GM18909 (cell line): ENCODE measurements around the gene TMEM26.
"Not testable (repeated sequence)": the region's sequence is repeated elsewhere in the genome, so short reads cannot be mapped to it uniquely, and the experiment has no call there.

Experiments
- ATAC-seq: cut with Tn5 transposase; IDR thresholded peaks from one replicate; pipeline ENCODE4 v1.9.1; 2021; ENCODE audit warnings: mild to moderate bottlenecking; ENCODE audit not compliant: unreplicated experiment, poor library complexity

Gene TMEM26

GRCh38 chr10:61406736-61407135 is 46.4 kb downstream of the TMEM26 start:
- no peak for ATAC-seq

- no peak for ATAC-seq
Observed at GRCh38 chr10:61406242-61406641, 46.9 kb downstream of the TMEM26 start.

GRCh38 chr10:61404751-61405150 is 48.4 kb downstream of the TMEM26 start:
- ATAC-seq = no peak

GRCh38 chr10:61400524-61400923 is 52.7 kb downstream of the TMEM26 start:
- no peak for ATAC-seq

GRCh38 chr10:61399406-61399805 is 53.8 kb downstream of the TMEM26 start:
- ATAC-seq = no peak

GRCh38 chr10:61398366-61399129 is 54.6 kb downstream of the TMEM26 start:
- ATAC-seq = no peak

GRCh38 chr10:61397175-61397986 is 55.8 kb downstream of the TMEM26 start:
- peak; percentile 79 for ATAC-seq

- peak; percentile 43 for ATAC-seq
Observed at GRCh38 chr10:61391281-61391680, 61.9 kb downstream of the TMEM26 start.

GRCh38 chr10:61390851-61391250 is 62.3 kb downstream of the TMEM26 start:
- peak; percentile 91 for ATAC-seq

GRCh38 chr10:61389887-61390286 is 63.3 kb downstream of the TMEM26 start:
- no peak for ATAC-seq

- not testable (repeated sequence) for ATAC-seq
Observed at GRCh38 chr10:61388986-61389385, 64.2 kb downstream of the TMEM26 start.

GRCh38 chr10:61385231-61386001 is 67.8 kb downstream of the TMEM26 start:
- no peak for ATAC-seq

- ATAC-seq = not testable (repeated sequence)
Observed at GRCh38 chr10:61381153-61381552, 72.0 kb downstream of the TMEM26 start.

GRCh38 chr10:61378865-61379264 is 74.3 kb downstream of the TMEM26 start:
- ATAC-seq = no peak

- no peak for ATAC-seq
Observed at GRCh38 chr10:61376908-61377368, 76.2 kb downstream of the TMEM26 start.

GRCh38 chr10:61376377-61376776 is 76.8 kb downstream of the TMEM26 start:
- no peak for ATAC-seq

GRCh38 chr10:61366365-61366764 is 86.8 kb downstream of the TMEM26 start:
- no peak for ATAC-seq

- no peak for ATAC-seq
Observed at GRCh38 chr10:61364619-61365018, 88.6 kb downstream of the TMEM26 start.

GRCh38 chr10:61363006-61363405 is 90.2 kb downstream of the TMEM26 start:
- ATAC-seq = no peak

- ATAC-seq = no peak
Observed at GRCh38 chr10:61359452-61359851, 93.7 kb downstream of the TMEM26 start.

GRCh38 chr10:61357687-61358086 is 95.5 kb downstream of the TMEM26 start:
- ATAC-seq = no peak
